Activated T-cell treated with anti-CD3 and anti-CD28 coated beads, Interleukin-2, amount 50 U/mL, for 48 hours (primary cell): ENCODE measurements around the gene SNCG.
"Not testable (repeated sequence)": the region's sequence is repeated elsewhere in the genome, so short reads cannot be mapped to it uniquely, and the experiment has no call there.

Experiments used
- DNase-seq, 2 experiments: peaks; one replicate each; pipeline ENCODE4 v3.0.0-alpha.2; 2020

Gene SNCG

DNA sequence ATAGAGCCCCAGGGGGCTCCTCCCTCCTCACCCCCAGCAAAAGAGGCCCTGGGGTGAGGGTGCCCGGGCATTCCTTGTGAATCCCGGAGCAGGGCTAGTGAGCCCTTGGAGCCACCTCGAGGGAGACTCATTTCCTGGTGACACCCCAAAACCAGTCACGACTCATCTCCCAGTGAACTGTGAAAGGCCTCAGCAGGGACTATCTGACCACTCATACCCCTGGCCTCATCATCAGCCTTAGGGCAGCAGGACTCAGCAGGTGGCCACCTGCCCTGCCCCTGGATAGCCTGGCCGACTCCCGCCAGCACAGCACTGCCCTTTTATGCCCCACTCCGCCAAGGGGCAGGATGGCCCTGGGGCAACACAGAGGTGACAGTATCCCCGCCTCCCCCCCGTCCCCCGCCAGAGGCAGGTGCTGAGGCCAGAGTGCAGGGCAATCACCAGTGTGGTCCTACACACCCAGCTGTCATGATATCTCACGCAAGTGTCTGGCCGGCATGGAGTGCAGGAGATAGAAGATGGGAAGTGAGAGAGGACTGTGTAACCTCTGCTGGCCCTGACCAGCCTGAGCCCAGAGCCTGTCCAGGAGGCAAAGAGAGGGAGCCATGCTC lies 3.2 kb downstream of the SNCG start:
- DNase-seq = no peak

DNA sequence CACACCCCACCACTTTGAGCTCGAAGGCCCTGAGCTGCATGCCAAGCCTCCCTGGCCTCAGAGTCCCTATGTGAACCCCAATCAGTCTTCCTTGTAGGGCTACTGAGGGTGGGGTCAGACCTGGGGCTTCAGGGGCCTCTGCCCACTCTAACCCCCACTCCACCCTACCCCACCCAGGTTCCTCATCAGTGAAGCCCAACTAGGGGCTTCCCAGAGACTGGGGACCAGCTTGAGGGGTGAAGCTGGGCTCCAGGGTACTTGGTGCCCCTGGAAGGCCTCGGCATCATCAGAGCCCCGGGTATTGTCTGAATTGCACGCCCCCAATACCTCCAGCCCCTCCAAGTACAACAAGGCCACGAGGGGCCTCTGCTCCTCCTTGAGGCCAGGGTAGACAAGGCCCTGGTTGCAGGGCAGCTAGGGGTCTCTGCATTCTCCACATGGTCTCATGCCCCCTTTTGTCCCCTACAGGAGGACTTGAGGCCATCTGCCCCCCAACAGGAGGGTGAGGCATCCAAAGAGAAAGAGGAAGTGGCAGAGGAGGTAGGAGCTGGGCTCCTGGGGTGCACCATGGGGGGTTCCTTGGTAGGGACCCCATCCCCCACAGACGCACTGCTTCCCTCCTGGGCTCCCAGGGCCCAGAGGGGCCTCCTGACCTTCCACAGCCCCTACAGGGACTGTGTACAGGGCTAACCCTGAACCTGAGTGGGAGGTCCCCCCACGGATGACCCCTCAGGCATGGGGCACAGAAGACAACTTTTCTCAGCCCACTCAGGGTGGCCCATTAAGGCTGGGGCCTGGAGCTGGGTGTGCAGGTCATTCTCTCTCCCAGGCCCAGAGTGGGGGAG lies 4.0 kb downstream of the SNCG start:
- peak; percentile 7 to 13 for DNase-seq

DNA sequence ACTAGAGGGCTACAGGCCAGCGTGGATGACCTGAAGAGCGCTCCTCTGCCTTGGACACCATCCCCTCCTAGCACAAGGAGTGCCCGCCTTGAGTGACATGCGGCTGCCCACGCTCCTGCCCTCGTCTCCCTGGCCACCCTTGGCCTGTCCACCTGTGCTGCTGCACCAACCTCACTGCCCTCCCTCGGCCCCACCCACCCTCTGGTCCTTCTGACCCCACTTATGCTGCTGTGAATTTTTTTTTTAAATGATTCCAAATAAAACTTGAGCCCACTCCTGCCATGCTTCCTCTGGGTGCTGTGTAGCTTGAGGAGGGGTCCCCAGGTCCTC lies 4.5 kb downstream of the SNCG start:
- no peak for DNase-seq

DNA sequence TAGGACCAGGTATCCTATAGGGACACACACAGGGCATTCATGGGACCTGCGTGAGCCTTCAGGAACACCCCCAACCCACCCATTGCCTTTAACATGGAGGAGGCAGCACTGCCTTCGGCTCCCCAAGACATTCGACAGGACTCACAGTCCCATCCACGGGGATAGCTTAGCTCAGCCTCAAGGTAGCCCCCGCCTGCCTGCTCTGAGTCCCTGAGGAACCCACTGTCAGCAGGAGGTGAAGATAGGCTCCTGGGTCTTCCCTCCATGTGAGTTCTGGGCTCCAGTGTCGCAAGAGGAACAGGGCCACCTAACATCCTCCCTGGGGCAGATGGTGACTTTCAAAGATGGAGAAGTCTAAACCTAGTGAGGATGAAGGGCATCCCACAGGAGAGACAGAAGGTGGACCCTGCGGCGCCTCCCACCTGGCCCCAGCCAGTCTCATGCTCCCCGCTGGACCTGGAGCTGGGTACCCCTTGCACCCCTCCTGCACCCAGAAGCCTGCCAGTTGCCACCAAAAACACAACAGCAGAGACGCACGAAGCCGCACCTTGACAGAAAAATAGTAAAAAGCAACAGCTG lies 5.0 kb downstream of the SNCG start:
- DNase-seq = peak; percentile 12 to 13

DNA sequence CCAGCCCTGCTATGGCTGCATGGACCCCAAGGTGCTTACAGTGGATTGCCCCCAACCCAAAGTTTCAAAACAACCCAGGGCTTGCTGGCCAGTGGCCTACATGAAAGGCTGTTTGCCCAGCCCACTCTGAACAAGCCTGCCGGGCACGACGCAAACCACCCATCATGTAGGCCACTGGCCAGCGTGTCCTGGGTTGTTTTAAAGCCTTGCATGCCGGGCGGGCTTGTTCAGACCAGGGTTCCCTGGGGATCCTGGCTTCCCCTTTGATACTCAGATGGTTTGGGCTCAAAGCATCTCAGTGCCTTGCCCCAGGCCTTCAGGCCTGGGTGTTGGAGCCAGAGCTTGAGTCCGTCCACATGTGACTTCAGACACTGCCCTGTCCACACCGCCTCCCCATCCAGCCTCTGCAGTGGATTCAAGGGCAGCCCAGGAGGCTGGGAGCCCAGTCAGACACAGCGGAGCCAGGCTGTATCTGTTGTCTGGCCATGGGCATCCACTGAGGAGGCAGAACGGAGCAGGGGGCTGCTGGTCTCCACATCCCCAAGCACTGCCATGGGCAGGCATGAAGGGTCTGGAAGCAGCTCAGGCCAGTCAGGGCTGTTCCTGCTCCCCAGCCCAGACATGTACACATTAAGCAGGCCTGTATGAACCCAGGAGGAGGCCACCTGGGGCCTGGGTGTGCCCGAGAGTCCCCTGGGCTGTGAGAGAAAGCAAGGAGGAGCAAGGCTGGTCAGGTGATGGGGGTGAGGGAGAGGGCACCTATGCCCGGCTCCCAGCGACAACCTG lies 5.9 kb downstream of the SNCG start:
- DNase-seq = peak; percentile 11 to 13

DNA sequence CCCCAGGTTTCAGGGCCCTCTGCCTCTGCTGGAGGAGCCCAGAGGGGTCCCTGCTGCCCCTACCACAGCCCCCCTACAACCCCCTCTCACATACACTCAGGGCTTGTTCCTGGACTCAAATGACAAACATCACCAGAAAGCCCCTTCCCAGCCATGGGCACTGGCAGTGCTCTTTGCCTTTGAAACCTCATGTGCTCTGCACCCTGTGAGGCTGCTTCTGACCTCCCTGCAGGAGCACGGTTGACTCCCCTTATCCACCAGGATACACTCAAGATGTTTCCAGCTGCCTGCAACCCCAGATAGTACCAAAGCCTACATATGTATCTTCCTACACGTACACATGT lies 6.4 kb downstream of the SNCG start:
- DNase-seq = peak; percentile 15

DNA sequence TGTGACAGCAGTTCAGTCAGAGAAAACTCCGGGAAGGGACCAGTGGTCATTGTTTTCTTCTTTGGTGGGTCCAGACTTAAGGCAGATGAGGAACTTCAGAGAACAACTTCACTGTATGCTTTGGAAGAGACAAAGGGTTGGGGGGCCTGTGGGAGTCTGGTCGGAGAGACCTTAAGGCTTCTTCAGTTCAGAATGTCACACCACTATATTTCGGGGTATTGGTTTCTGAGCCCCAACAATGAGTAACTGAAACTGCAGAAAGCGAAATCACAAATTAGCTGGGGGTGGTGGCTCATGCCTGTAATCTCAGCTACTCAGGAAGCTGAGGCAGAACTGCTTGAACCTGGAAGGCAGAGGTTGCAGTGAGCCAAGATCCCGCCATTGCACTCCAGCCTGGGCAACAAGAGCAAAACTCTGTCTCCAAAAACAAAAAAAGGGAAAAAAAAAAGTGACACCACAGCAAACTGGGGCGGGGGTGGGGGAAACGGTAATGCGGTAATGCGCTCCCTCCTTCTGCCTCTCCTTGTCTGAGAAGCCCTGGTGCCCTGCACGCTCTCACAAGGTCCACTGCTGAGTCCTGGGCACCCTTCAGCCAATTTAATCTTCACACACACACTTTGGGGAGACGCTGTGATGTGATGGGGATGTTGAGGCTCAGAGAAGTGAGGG lies 7.7 kb downstream of the SNCG start:
- DNase-seq = peak in 1 of 2 experiments; percentile 22

DNA sequence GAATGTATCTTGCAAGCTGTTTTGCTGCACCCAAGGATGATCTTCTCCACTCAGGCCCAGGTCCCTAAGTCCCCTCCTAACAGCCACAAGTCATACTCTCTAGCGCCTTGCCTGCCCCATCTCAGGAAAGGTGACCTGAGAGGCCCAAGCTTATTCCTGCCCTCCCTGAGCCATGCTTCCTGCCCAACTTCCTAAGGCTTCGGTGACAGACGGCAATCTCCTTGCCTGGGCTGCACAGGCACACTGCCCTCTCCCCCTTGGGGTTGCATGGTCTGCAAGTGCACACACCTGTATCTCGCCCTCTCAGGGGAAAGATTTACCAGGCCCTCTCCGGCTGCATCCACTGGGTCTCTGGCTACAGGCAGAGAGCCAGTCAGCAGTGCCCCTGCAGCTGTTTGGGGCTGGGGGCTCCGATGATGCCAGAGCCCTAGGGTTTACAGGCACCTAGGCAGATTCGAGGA lies 9.1 kb downstream of the SNCG start:
- no peak for DNase-seq

DNA sequence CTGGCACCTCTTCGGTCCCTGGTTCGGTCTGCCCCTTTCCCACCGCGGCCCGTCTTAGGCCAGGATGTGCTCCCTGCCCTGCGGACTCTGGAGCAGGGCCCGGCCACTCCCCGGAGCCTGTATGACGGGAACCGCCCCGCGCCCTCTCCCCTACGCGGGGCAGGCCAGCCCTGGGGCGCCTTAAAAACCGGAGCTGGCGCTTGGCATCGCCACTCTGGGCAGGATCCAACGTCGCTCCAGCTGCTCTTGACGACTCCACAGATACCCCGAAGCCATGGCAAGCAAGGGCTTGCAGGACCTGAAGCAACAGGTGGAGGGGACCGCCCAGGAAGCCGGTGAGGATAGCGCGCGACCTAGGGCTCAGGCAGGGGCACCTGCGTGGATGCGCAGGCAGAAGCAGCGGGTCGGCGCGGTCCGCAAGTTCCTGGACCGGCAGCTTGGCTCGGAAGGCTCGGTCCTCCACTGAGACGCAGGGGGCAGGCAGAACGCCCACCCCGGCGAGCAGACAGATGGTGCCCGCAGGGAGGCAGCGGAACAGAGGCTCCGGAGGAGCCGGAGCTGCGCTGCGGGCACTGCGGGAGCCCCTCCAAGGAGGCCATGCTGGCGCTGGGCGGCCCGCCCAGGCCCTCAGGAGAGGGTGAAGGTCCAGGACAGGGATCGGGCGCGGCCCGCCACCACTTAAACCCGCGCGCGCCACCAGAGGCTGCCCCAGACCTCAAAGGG lies 10.0 kb downstream of the SNCG start, which contains the start of gene ADIRF:
ADIRF (plus strand) TSS at position 212 of the 723 bp plus-strand sequence; CDS start at position 275, 63 bp downstream.
- peak in 1 of 2 experiments; percentile 39 for DNase-seq

DNA sequence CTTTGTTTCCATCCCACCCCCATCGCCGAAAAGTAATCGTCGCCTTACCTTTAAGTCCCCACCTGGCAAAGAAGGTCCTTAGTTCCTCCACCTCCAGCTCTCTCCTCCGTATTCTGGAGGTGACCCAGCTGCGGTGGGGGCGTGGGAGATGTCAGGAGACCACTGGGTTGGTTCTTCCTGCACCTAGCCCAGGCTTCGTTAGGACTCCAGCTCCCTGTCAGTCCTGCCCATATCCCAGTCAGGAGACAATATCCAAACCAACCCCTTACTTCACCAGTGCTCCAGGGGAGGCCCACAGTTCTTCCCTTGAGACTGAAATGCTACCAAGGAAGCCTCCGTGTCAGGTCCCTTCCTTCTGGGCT lies 10.6 kb downstream of the SNCG start:
- DNase-seq = no peak

DNA sequence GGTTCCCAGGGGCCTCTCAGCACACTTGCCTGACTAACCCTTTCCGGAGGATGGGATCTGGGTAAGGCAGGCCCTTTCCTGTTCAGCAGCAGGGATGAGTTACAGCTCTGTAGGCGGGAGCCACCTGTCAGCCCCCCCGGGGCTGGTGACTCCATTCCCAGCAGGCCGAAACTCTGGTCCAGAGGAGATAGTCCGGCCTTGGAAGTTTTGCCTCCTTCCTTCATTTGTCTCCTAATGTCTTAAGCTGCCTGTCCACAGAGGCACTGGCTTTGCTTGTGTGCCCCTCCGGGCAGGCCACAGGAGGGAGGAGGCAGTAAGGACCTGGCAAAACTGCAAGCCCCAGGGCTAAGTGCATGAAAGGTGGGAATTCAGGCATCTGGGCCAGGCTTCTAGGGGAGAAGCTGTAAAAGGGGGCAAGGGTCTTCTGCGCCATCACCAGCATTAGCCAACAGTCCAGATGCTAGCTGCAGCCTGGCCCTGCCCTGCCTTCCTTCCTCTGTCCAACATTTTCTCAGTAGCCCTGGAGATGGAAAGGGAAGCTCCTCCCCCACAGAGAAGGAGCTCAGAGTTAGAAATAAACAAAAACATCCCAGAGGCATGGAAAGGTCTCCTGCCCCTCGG lies 11.1 kb downstream of the SNCG start:
- no peak for DNase-seq

DNA sequence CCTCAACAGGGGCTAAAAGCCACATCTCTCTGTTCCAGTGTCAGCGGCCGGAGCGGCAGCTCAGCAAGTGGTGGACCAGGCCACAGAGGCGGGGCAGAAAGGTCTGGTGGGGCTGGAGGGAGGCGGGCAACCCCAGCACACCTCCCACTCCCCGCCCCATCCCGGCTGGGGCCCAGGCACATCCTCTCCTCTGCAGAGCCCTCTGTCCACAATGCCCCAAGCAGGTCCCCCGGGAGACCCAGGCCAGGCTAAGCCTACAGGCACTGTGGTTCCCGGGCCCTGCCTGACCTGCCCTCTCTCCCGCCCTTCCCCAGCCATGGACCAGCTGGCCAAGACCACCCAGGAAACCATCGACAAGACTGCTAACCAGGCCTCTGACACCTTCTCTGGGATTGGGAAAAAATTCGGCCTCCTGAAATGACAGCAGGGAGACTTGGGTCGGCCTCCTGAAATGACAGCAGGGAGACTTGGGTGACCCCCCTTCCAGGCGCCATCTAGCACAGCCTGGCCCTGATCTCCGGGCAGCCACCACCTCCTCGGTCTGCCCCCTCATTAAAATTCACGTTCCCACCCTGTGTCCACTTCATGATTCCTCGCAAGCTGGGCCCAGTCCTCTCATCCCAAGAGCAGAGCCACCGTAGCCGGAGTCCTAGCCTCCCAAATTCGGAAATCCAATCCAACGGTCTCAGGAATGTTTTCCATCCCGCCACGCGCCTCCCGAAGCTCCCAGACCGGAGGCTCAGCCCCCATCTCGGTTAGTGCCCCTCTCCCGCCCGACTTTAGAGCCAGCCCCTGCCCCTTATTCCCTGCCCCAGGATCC lies 12.0 kb downstream of the SNCG start:
- DNase-seq = no peak

DNA sequence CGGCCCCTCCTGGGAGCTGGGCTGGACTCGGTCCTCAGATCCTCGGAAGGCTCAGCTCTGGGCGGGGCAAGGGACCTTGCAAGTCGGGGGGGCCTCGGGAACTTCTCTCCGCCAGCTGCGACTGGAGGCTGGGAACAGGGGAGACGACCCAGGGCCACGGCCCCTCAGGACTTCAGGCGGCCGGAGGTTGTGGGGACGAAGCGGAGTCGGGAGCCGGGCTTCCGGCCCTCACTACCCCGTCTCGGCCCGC lies 12.5 kb downstream of the SNCG start:
- no peak for DNase-seq

DNA sequence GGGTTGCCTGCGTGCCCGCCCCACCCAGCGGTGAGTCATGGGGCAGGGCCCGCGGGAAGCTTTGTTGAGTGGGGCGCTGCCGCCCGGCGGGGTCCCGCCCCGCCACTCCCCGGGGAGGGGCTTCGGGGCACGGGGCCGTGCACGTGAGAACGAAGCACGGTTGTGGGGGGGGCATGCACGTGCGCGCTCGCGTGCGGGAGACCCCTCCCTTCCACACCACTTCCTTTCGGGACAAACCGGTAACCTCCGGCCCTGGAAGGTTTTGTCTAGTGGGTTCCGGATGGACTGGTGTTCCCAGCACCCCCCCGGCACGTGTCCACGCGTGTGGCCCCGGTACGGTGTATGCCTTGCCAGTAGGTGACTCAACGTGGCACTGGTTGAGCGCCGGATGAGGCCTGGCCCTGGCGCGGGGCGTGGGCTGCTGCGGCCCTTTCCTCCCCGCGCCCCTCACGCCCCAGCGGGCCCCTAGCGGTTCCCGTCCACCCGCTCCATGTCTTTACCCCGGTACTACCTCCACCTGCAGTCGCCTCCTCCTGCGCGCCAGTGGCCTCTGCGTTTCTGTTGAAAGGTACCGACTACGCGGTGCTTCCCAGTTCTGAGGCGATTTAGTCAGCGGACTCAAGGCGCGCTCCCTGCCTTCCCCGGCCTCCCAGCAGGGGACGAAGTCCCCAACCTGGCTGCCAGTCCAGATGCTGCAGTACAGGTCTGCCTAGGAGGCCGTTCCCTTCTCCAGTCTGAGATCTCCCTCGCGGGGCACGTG lies 13.0 kb downstream of the SNCG start:
- DNase-seq = peak; percentile 85 to 88

DNA sequence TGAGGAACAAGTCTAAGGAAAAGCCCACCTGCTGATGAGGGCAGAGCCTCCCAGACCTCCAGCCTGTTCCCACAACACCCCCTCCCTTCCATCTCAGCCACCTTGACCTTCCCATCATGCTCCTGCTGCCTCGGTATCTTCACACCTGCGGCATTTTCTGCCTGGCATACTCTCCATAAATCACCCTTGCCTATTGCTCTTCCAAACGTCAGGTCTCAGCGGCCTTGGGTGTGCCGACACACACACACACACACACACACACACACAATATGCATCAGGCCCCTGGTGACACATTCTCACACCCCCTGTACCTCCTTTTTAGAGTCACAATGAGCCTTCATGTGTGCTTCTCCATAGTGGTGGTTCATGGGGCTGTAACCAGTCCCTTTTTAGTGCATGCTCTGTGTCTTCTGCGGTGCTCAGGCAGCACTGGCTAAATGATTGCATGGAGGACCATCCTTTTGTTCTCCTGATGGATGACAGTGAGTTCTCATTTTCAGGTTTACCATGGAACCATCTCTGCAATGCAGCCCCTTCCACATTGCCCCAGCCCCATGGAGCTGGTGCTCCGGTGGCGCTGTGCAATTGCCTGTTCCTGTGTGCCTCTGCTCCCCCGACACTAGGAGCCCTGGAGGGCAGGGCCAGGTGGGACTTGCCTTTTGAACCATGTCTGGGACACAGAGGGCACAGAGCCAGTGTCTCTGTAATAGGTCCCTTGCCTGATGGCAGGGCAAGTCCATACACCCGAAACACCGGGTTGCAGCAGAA lies 14.4 kb downstream of the SNCG start:
- DNase-seq = no peak

DNA sequence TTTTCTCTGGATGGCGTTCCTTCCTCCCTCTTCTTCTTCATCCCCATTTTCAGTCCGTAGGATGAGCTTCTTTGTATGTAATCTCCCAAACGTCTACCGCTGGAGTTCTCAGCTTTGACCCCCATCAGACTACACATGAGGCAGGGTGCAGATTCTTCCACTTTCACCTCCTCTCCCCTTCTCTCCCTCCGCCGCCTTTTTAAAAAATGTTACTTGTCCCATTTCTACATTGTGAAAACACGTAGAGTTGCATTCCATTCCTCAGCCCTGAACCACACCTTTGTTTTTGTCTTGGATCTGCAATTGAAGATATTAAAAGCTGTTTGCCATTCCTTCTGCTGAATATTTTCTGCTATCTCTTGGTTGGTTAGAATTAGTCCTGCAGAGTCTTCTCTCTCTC lies 16.1 kb downstream of the SNCG start:
- DNase-seq = no peak

DNA sequence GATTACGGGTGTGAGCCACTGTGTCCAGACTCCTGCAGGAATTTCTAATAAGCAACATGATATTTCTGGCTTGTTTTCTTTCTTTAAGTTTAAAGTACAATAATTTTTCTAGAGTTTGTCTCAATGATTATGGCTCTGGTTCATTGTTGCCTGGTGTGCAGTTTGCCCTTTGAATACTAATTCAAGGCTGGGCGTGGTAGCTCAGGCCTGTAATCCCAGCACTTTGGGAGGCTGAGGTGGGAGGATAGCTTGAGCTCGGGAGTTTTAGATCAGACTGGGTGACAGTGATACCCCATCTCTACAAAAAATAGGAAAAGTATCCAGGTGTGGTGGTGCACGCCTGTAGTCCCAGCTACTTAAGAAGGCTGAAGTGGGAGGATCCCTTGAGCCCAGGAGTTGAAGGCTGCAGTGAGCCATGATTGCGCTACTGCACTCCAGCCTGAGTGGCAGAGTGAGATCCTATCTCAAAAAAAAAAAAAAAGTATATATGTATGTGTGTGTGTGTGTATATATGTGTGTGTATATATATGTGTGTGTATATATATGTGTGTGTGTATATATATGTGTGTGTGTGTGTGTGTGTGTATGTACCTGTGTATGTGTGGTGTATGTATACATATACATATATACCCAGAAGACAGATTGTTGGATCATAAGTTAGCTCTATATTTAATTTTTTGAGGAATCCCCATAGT lies 18.1 kb downstream of the SNCG start:
- DNase-seq = no peak

DNA sequence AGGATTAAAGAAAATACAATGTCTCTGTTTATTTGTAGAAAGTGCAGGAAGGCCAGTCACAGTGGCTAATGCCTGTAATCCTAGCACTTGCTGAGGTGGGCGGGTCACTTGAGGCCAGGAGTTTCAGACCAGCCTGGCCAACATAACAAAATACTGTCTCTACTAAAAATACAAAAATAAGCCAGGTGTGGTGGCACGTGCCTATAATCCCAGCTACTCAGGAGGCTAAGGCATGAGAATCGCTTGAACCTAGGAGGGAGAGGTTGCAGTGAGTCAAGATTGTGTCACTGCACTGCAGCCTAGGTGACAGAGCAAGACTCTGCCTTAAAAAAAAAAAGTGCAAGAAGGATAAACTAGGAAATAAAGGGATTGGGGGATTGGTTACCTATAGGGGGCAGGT lies 20.1 kb downstream of the SNCG start:
- not testable (repeated sequence) for DNase-seq

DNA sequence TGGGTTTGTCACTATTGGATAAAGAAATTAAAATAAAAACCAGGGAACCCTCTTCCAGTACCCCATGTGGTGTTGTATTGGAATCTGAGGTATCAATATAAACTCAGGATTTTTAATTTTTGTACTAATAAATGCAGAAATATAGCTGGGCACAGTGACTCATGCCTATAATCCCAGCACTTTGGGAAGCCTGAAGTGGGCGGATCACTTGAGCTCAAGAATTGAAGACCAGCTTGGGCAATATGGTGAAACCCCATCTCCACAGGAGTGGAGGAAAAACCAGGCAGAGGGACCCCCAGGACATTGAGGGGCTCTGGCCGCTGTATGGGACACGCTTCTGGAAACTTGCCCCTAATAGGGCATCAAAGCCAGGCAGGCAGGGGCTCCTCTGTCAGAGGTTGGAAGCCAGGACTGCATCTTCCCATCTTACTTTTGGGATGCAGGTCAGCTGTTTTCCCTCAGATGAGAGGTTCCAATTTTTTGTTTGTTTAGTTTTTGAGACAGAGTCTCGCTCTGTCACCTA lies 21.0 kb downstream of the SNCG start:
- no peak for DNase-seq
